Right lobe of liver (tissue), 4 donors: ENCODE results near the gene FAM241B.

Experiments used
- POLR2A ChIP-seq: fragments of 450-650 bp; IDR thresholded peaks from one replicate; pipeline ENCODE4 v1.6.1; 2017; ENCODE audit warnings: antibody characterized with exemption, mild to moderate bottlenecking
- TF ChIP-seq, protein P1 (sequence below), 4 donors: fragments of 200-600 bp in 3 of 4; fragments of 450-650 bp in 1 of 4; IDR thresholded peaks; one replicate each; pipeline versions ENCODE4 v1.5.1 to v1.8.0; 2016 to 2022; ENCODE audit warnings: antibody characterized with exemption in 4 of 4, mild to moderate bottlenecking in 2 of 4
- donor health status: DM: no; HTN: no; CAD: no.
- donor health status: DM: no; HTN: no; CAD: no.
- donor health status: DM: no; HTN: yes; CAD: no.

DNA sequence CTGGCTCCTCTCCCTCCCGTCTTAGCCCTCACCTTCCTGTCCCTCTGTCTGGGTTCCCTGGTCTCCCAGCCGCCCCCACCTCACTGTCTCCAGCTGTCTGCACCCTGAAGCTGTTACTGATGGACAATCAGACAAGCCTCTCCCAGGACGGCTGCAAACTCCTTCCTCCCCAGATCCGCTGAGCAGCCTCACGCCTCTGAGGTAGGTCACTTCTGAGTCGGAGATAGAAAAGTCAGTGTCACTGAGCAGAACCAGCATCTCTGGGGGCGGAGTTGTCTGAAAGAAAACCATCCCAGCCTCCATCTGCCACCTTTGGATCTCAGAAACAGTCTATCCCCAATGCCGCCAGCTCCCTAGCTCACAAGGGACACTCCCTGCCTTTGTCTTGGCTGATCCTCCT, 27.4 kb downstream of the FAM241B start:
- no peak for TF ChIP-seq POLR2A
- TF ChIP-seq, protein P1, sequence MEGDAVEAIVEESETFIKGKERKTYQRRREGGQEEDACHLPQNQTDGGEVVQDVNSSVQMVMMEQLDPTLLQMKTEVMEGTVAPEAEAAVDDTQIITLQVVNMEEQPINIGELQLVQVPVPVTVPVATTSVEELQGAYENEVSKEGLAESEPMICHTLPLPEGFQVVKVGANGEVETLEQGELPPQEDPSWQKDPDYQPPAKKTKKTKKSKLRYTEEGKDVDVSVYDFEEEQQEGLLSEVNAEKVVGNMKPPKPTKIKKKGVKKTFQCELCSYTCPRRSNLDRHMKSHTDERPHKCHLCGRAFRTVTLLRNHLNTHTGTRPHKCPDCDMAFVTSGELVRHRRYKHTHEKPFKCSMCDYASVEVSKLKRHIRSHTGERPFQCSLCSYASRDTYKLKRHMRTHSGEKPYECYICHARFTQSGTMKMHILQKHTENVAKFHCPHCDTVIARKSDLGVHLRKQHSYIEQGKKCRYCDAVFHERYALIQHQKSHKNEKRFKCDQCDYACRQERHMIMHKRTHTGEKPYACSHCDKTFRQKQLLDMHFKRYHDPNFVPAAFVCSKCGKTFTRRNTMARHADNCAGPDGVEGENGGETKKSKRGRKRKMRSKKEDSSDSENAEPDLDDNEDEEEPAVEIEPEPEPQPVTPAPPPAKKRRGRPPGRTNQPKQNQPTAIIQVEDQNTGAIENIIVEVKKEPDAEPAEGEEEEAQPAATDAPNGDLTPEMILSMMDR (IDR thresholded peaks at IDR 0.05): no peak
